C4-2B (cell line): ENCODE results near the gene SLC49A4.

Experiments used
- CTCF ChIP-seq: fragments of 450-650 bp; conservative IDR thresholded peaks from 2 replicates; pipeline ENCODE4 v1.5.1; 2017; ENCODE audit warnings: mild to moderate bottlenecking
- ZFX ChIP-seq: fragments of 450-650 bp; IDR thresholded peaks from 2 replicates; pipeline ENCODE4 v1.6.1; 2017

- TF ChIP-seq CTCF (no peak), ZFX (no peak)
These were observed 118.8 kb downstream of the SLC49A4 start for GRCh38 chr3:122913539-122914100.
